IMR-90 (cell line): Measurements from ENCODE around the gene ZNF622. TPM values are rescaled to one million over a fixed set of nuclear protein-coding genes. Genes with fewer than 3 reads are reported as not detected.

Experiments used
- ATAC-seq: fragments of 200-7000 bp; cut with Tn5 transposase; 2 replicates; pipeline ENCODE4 v1.9.1; 2020; ENCODE audit warnings: low read depth, mild to moderate bottlenecking, moderate library complexity
- BruUV-seq: library from RNA; stranded (reverse); fragments of 400-500 nt; replicated peaks from 2 replicates; lab custom pipeline; 2021; lab: Mats Ljungman, UMichigan
- CTCF ChIA-PET: fragments of 300-600 bp; formaldehyde crosslinking; extraction: SDS; loops from one replicate; lab custom pipeline; 2021; ENCODE audit warnings: antibody characterized with exemption; lab: Yijun Ruan, JAX
- POLR2A ChIA-PET: fragments of 300-600 bp; sonication (Branson Sonifier 250); formaldehyde crosslinking; loops from one replicate; lab custom pipeline; 2022; ENCODE audit warnings: antibody characterized with exemption; ENCODE audit not compliant: unreplicated experiment; lab: Charles Lee
- DNase-seq: peaks from one replicate; pipeline ENCODE4 v3.0.0; 2013
- H2AFZ ChIP-seq: replicated peaks from 2 replicates; pipeline ENCODE3; 2013; ENCODE audit warnings: low read length, mild to moderate bottlenecking; ENCODE audit not compliant: poor library complexity
- H2AK5ac ChIP-seq: 2 replicates; pipeline ENCODE4 v1.6.1; 2013; ENCODE audit warnings: low read depth, low read length, inconsistent platforms
- H2AK9ac ChIP-seq: replicated peaks from 2 replicates; pipeline ENCODE3; 2013; ENCODE audit warnings: mild to moderate bottlenecking, low read depth, low read length, moderate library complexity; ENCODE audit not compliant: poor library complexity
- H2BK120ac ChIP-seq: 2 replicates; pipeline ENCODE4 v1.6.1; 2013; ENCODE audit warnings: low read depth, low read length, inconsistent platforms
- H2BK15ac ChIP-seq: 3 replicates; pipeline ENCODE4 v1.6.1; 2013; ENCODE audit warnings: low read depth, low read length, inconsistent platforms
- H2BK20ac ChIP-seq: 2 replicates; pipeline ENCODE4 v1.6.1; 2013; ENCODE audit warnings: low read depth, mild to moderate bottlenecking, inconsistent platforms, low read length, moderate library complexity
- H2BK5ac ChIP-seq: 2 replicates; pipeline ENCODE4 v1.6.1; 2013; ENCODE audit warnings: mild to moderate bottlenecking, low read depth, low read length, inconsistent platforms; ENCODE audit not compliant: poor library complexity, severe bottlenecking
- H3K14ac ChIP-seq: replicated peaks from 2 replicates; pipeline ENCODE4 v1.6.1; 2013; ENCODE audit warnings: low read depth, low read length, inconsistent platforms
- H3K18ac ChIP-seq: 2 replicates; pipeline ENCODE4 v1.6.1; 2013; ENCODE audit warnings: low read depth, low read length, control low read depth
- H3K23ac ChIP-seq: 2 replicates; pipeline ENCODE4 v1.6.1; 2013; ENCODE audit warnings: low read depth, low read length, inconsistent platforms
- H3K27ac ChIP-seq: 2 replicates; pipeline ENCODE4 v1.5.1; 2013; ENCODE audit warnings: mild to moderate bottlenecking, control low read depth, low read length; ENCODE audit not compliant: insufficient read depth
- H3K27me3 ChIP-seq: 2 replicates; pipeline ENCODE4 v1.6.1; 2013; ENCODE audit warnings: low read length; ENCODE audit not compliant: control insufficient read depth, insufficient read depth
- H3K36me3 ChIP-seq: 2 replicates; pipeline ENCODE4 v1.6.1; 2013; ENCODE audit warnings: low read length, mixed read lengths; ENCODE audit not compliant: control insufficient read depth, insufficient read depth
- H3K4ac ChIP-seq: 2 replicates; pipeline ENCODE4 v1.6.1; 2013; ENCODE audit warnings: low read depth, low read length, inconsistent platforms
- H3K4me1 ChIP-seq: 2 replicates; pipeline ENCODE4 v1.6.1; 2013; ENCODE audit warnings: low read length, mixed read lengths; ENCODE audit not compliant: control insufficient read depth, insufficient read depth
- H3K4me2 ChIP-seq: 2 replicates; pipeline ENCODE4 v1.6.1; 2013; ENCODE audit warnings: low read depth, mild to moderate bottlenecking, control low read depth, low read length, moderate library complexity
- H3K4me3 ChIP-seq: 2 replicates; pipeline ENCODE4 v1.5.1; 2013; ENCODE audit warnings: low read depth, mild to moderate bottlenecking, control low read depth, low read length, moderate library complexity; ENCODE audit not compliant: insufficient read depth
- H3K56ac ChIP-seq: 2 replicates; pipeline ENCODE4 v1.6.1; 2013; ENCODE audit warnings: low read length, inconsistent platforms; ENCODE audit not compliant: insufficient read depth; ENCODE audit errors: extremely low read depth
- H3K79me1 ChIP-seq, 2 experiments: 2 replicates each; pipeline ENCODE4 v1.6.1; 2013; ENCODE audit warnings: low read length in 2 of 2, inconsistent platforms in 1 of 2, low read depth in 1 of 2
- H3K9ac ChIP-seq: 2 replicates; pipeline ENCODE4 v1.6.1; 2013; ENCODE audit warnings: low read depth, low read length, control low read depth
- H3K9me1 ChIP-seq: 2 replicates; pipeline ENCODE4 v1.6.1; 2013; ENCODE audit warnings: low read length, inconsistent platforms; ENCODE audit not compliant: insufficient read depth
- H3K9me3 ChIP-seq: 2 replicates; pipeline ENCODE4 v1.6.1; 2013; ENCODE audit warnings: low read length; ENCODE audit not compliant: control insufficient read depth, insufficient read depth
- H4K20me1 ChIP-seq: 2 replicates; pipeline ENCODE4 v1.6.1; 2013; ENCODE audit warnings: low read length, inconsistent platforms; ENCODE audit not compliant: insufficient read depth
- H4K5ac ChIP-seq: 2 replicates; pipeline ENCODE4 v1.6.1; 2013; ENCODE audit warnings: mild to moderate bottlenecking, low read depth, low read length, control low read depth
- H4K8ac ChIP-seq, 2 experiments: 2 replicates each; pipeline ENCODE4 v1.6.1; 2013; ENCODE audit warnings: low read depth in 2 of 2, low read length in 2 of 2, control low read depth in 1 of 2, inconsistent platforms in 1 of 2
- H4K91ac ChIP-seq: 2 replicates; pipeline ENCODE4 v1.6.1; 2013; ENCODE audit warnings: low read depth, low read length, inconsistent platforms; ENCODE audit not compliant: insufficient read depth
- BHLHE40 ChIP-seq: fragments of 150-350 bp; IDR thresholded peaks from 2 replicates; pipeline ENCODE4 v1.6.1; 2016; ENCODE audit warnings: mild to moderate bottlenecking, low read depth, low read length
- FOS ChIP-seq: fragments of 150-350 bp; IDR thresholded peaks from 2 replicates; pipeline ENCODE4 v1.6.1; 2016; ENCODE audit warnings: low read depth, low read length
- USF2 ChIP-seq: fragments of 150-350 bp; IDR thresholded peaks from 2 replicates; pipeline ENCODE4 v1.6.1; 2017; ENCODE audit warnings: mild to moderate bottlenecking, antibody characterized with exemption, low read length, low read depth
- WGBS, 2 experiments: methylation state at CpG; one replicate each; pipeline versions ENCODE4 v1.1.5 to v1.1.7; 2013; ENCODE audit warnings: missing lambda C conversion rate in 2 of 2; ENCODE audit not compliant: insufficient read length in 1 of 2; ENCODE audit errors: extremely low coverage in 2 of 2; 5-methylcytosine and 5-hydroxymethylcytosine counted together
- dilution Hi-C: fragments of 300-500 bp; cut with HindIII; formaldehyde crosslinking; loops from one replicate; pipeline ENCODE4 v1.14.3; 2018; ENCODE audit warnings: low sequenced_read_pairs; ENCODE audit not compliant: unreplicated experiment
- in situ Hi-C: fragments of 300-500 bp; cut with MboI; formaldehyde crosslinking; loops from 3 replicates; pipeline ENCODE4 v1.14.3; 2019; ENCODE audit warnings: low sequenced_read_pairs, inconsistent platforms, mixed read lengths
- intact Hi-C: fragments of 100-400 bp; cut with micrococcal nuclease; formaldehyde crosslinking; loops from 2 replicates; pipeline ENCODE4 v1.10.0; 2022
- polyA plus RNA-seq, 3 experiments: library from polyadenylated mRNA; depleted of rRNA; stranded (reverse); fragments of >200 nt; gene quantifications; 2 replicates each; pipeline ENCODE4 v1.2.3, GENCODE V29; 2012; ENCODE audit warnings: low replicate concordance in 1 of 3
- total RNA-seq: library from RNA; depleted of rRNA; stranded (reverse); fragments of >200 nt; gene quantifications from 2 replicates; pipeline ENCODE4 v1.2.3, GENCODE V29; 2012

The ZNF622 gene
- total and polyA plus RNA-seq, 2 of the 4 experiments (the other 2 are of a cell fraction), result 19.5 to 49.3 TPM

DNA sequence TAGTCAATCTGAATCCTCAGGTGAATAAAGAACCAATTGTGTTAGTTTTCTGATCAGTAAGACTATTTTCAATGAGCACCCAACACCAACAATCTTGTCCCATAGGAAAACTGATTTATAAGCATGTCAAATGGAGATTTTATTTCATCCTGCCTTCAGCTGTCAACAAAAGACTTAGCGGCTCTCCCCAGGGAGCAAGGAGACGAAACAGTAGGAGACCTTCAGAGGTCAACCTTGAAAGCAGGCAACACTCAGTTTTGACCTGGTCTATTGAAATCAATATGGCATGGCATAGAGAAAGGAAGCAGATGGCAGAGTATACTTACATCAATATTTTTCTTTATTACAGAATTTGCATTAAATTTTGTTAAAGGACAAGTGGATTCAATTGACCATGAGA, 34.1 kb downstream of the ZNF622 start:
- Histone ChIP-seq H3K27me3 (peaks cover 11% of the 10 kb centered on the region), H3K4me1 (no peaks in the 10 kb centered on the region), H3K9ac (no peak overlapping the region), H4K20me1 (no peaks in the 10 kb centered on the region), H3K14ac (no peak overlapping the region), H4K8ac (no peak overlapping the region), H3K4me3 (no peak overlapping the region), H3K23ac (no peak overlapping the region), H3K27ac (no peak overlapping the region), H2AK9ac (no peak overlapping the region), H2BK120ac (no peak overlapping the region), H4K91ac (no peak overlapping the region), H3K18ac (no peak overlapping the region), H3K79me1 (no peaks in the 10 kb centered on the region), H2AFZ (no peak overlapping the region), H2AK5ac (no peak overlapping the region), H4K5ac (no peak overlapping the region), H3K9me1 (no peaks in the 10 kb centered on the region), H2BK20ac (no peak overlapping the region), H3K4me2 (no peak overlapping the region), H3K36me3 (no peaks in the 10 kb centered on the region), H3K9me3 (no peaks in the 10 kb centered on the region), H2BK5ac (no peak overlapping the region), H3K4ac (no peak overlapping the region), H3K56ac (no peak overlapping the region), H2BK15ac (no peak overlapping the region)
- intact Hi-C loops, result no loop called here
- ChIA-PET CTCF (no interaction called here), POLR2A (no interaction called here)
- no CpG with 5 or more reads among the region's 2 CpGs for WGBS, 2 experiments
- dilution Hi-C loops, result no loop called here
- DNase-seq (no peak), ATAC-seq (no peak)
- TF ChIP-seq FOS (no peak), USF2 (no peak), BHLHE40 (no peak)
- in situ Hi-C loops, result no loop called here
- BruUV-seq, result no TSS peak
